CD14-positive monocyte (primary cell): ENCODE measurements around the gene ASB1. TPM values are rescaled to one million over a fixed set of nuclear protein-coding genes. Genes with fewer than 3 reads are reported as not detected.

ENCODE experiments used
- DNase-seq, 3 donors: peaks; one replicate each; pipeline ENCODE4 v3.0.0-alpha.2; 2011 to 2022
- H2AFZ ChIP-seq: 2 replicates; pipeline ENCODE4 v1.6.0; 2012; ENCODE audit warnings: mild to moderate bottlenecking, low read depth, low read length, inconsistent platforms; ENCODE audit not compliant: insufficient read depth, poor library complexity, severe bottlenecking
- H3K27ac ChIP-seq, 2 donors: 1 replicate in 1 of 2; 2 replicates in 1 of 2; pipeline ENCODE4 v1.5.1; 2012 to 2013; ENCODE audit warnings: low read length in 2 of 2, control low read depth in 1 of 2, inconsistent platforms in 1 of 2, low read depth in 1 of 2, mild to moderate bottlenecking in 1 of 2
- H3K27me3 ChIP-seq, 2 donors: one replicate each; pipeline versions ENCODE4 v1.6.0 to v1.6.1; 2011 to 2013; ENCODE audit warnings: low read length in 2 of 2; ENCODE audit not compliant: control insufficient read depth in 2 of 2, insufficient read depth in 2 of 2
- H3K36me3 ChIP-seq, 2 donors: replicated peaks in 1 of 2; 1 replicate in 1 of 2; 2 replicates in 1 of 2; pipeline versions ENCODE4 v1.5.1 to v1.6.1; 2012 to 2013; ENCODE audit warnings: low read length in 2 of 2, control low read depth in 1 of 2, inconsistent platforms in 1 of 2, mild to moderate bottlenecking in 1 of 2; ENCODE audit not compliant: insufficient read depth in 2 of 2, control insufficient read depth in 1 of 2
- H3K4me1 ChIP-seq, 2 donors: 1 replicate in 1 of 2; 2 replicates in 1 of 2; pipeline versions ENCODE4 v1.5.1 to v1.6.1; 2012 to 2013; ENCODE audit warnings: low read length in 2 of 2, control low read depth in 1 of 2, inconsistent platforms in 1 of 2, mild to moderate bottlenecking in 1 of 2, moderate library complexity in 1 of 2; ENCODE audit not compliant: insufficient read depth in 2 of 2, control insufficient read depth in 1 of 2
- H3K4me2 ChIP-seq: replicated peaks from 2 replicates; pipeline ENCODE3; 2012; ENCODE audit warnings: low read length, moderate library complexity, mild to moderate bottlenecking; ENCODE audit not compliant: poor library complexity, severe bottlenecking; ENCODE audit errors: extremely low read depth
- H3K4me3 ChIP-seq, 3 experiments: fragments of 200-600 bp in 1 of 3; sonication (generic) in 1 of 3; replicated peaks in 1 of 3; 1 replicate in 2 of 3; 2 replicates in 1 of 3; pipeline ENCODE4 v1.5.1; 2011 to 2013; ENCODE audit warnings: low read length in 3 of 3, mild to moderate bottlenecking in 3 of 3, control low read depth in 2 of 3, low read depth in 2 of 3, inconsistent platforms in 1 of 3, moderate library complexity in 1 of 3
- H3K79me2 ChIP-seq: 2 replicates; pipeline ENCODE4 v1.6.0; 2012; ENCODE audit warnings: mild to moderate bottlenecking, control low read depth, inconsistent platforms, low read length, moderate library complexity; ENCODE audit not compliant: insufficient read depth
- H3K9ac ChIP-seq: 2 replicates; pipeline ENCODE4 v1.6.0; 2017; ENCODE audit warnings: low read length, mild to moderate bottlenecking; ENCODE audit not compliant: insufficient read depth, poor library complexity, severe bottlenecking
- H3K9me3 ChIP-seq, 2 donors: replicated peaks in 1 of 2; 1 replicate in 1 of 2; 2 replicates in 1 of 2; pipeline versions ENCODE4 v1.5.1 to v1.6.1; 2012 to 2013; ENCODE audit warnings: low read length in 2 of 2, control low read depth in 1 of 2; ENCODE audit not compliant: control insufficient read depth in 1 of 2, insufficient read depth in 1 of 2
- H4K20me1 ChIP-seq: 2 replicates; pipeline ENCODE4 v1.6.0; 2012; ENCODE audit warnings: mild to moderate bottlenecking, low read length, control low read depth, moderate library complexity; ENCODE audit not compliant: insufficient read depth
- H3K27ac Mint-ChIP-seq, 7 donors: one replicate each; pipeline ENCODE4 v1.8.0; 2020; ENCODE audit warnings: mild to moderate bottlenecking in 7 of 7, mixed read lengths in 7 of 7, moderate library complexity in 6 of 7, inconsistent platforms in 2 of 7
- H3K27me3 Mint-ChIP-seq, 3 donors: one replicate each; pipeline ENCODE4 v1.8.0; 2021 to 2022; ENCODE audit warnings: low read depth in 3 of 3, mild to moderate bottlenecking in 3 of 3, mixed read lengths in 3 of 3, moderate library complexity in 3 of 3, inconsistent platforms in 1 of 3
- H3K36me3 Mint-ChIP-seq, 2 donors: one replicate each; pipeline ENCODE4 v1.8.0; 2020; ENCODE audit warnings: mixed read lengths in 2 of 2, inconsistent platforms in 1 of 2, mild to moderate bottlenecking in 1 of 2
- H3K4me1 Mint-ChIP-seq: one replicate; pipeline ENCODE4 v1.8.0; 2020; ENCODE audit warnings: mild to moderate bottlenecking, mixed read lengths
- H3K4me3 Mint-ChIP-seq, 2 donors: one replicate each; pipeline ENCODE4 v1.8.0; 2020; ENCODE audit warnings: mild to moderate bottlenecking in 2 of 2, mixed read lengths in 2 of 2, moderate library complexity in 1 of 2
- H3K9me3 Mint-ChIP-seq, 7 donors: one replicate each; pipeline ENCODE4 v1.8.0; 2020 to 2022; ENCODE audit warnings: mixed read lengths in 7 of 7, mild to moderate bottlenecking in 6 of 7, moderate library complexity in 6 of 7, inconsistent platforms in 2 of 7
- WGBS: methylation state at CpG from one replicate; pipeline ENCODE4 v1.1.5; 2013; ENCODE audit warnings: missing lambda C conversion rate; ENCODE audit not compliant: insufficient coverage; 5-methylcytosine and 5-hydroxymethylcytosine counted together
- intact Hi-C, 2 donors: fragments of 100-400 bp; cut with micrococcal nuclease; formaldehyde crosslinking; loops; one replicate each; pipeline versions ENCODE4 v1.15.0 to v1.15.1; 2023
- polyA plus RNA-seq, 3 donors: library from polyadenylated mRNA; depleted of rRNA in 1 of 3; unstranded in 2 of 3; stranded (reverse) in 1 of 3; fragments of 300-500 nt in 2 of 3; fragments of >200 nt in 1 of 3; fragmentation: Illumina TruSeq in 2 of 3; gene quantifications; 1 replicate in 2 of 3; 2 replicates in 1 of 3; pipeline ENCODE4 v1.2.3, GENCODE V29; 2012 to 2021
- TF ChIP-seq, protein P1 (sequence below): fragments of 200-600 bp; IDR thresholded peaks from one replicate; pipeline ENCODE4 v1.8.0; 2022; ENCODE audit warnings: antibody characterized with exemption, mild to moderate bottlenecking

Gene ASB1
- polyA plus RNA-seq, 3 donors = 15.1 to 22.0 (median 16.0) TPM

DNA sequence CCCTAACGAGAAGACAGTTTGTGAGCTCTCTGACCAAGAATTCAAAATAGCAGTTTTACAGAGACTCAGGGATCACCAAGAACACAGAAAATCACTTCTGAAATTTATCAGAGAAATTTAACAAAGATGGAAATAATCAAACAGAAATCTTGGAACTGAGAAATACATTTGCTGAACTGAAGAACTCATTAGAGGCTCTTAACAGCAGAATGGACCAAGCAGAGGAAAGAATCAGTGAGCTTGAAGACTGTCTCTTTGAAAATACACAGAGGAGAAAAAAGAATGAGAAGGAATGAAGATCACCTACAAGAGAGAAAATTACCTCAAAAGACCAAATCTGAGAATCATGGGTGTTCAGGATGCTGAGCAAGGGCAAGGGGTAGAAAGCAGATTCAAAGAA is 29.7 kb downstream of the ASB1 start:
- Histone ChIP-seq H3K27ac (no peak overlapping the region), H3K79me2 (no peaks in the 10 kb centered on the region), H3K36me3 (peaks cover 14 to 19% of the 10 kb centered on the region in 2 donors), H3K4me1 (no peaks in the 10 kb centered on the region), H3K4me2 (no peak overlapping the region), H2AFZ (no peak overlapping the region), H4K20me1 (peaks cover 4% of the 10 kb centered on the region), H3K4me3 (no peak overlapping the region), H3K9ac (no peak overlapping the region), H3K27me3 (no peaks in the 10 kb centered on the region), H3K9me3 (peaks cover 8 to 25% of the 10 kb centered on the region in 2 donors)
- Mint-ChIP-seq H3K27ac (no peak overlapping the region), H3K9me3 (peaks cover 21 to 30% (median 24%) of the 10 kb centered on the region in 7 donors), H3K27me3 (peaks cover 0 to 7% (median 2%) of the 10 kb centered on the region in 3 donors), H3K4me3 (no peak overlapping the region), H3K36me3 (peaks cover 13 to 19% of the 10 kb centered on the region in 2 donors), H3K4me1 (no peaks in the 10 kb centered on the region)
- TF ChIP-seq, protein P1, sequence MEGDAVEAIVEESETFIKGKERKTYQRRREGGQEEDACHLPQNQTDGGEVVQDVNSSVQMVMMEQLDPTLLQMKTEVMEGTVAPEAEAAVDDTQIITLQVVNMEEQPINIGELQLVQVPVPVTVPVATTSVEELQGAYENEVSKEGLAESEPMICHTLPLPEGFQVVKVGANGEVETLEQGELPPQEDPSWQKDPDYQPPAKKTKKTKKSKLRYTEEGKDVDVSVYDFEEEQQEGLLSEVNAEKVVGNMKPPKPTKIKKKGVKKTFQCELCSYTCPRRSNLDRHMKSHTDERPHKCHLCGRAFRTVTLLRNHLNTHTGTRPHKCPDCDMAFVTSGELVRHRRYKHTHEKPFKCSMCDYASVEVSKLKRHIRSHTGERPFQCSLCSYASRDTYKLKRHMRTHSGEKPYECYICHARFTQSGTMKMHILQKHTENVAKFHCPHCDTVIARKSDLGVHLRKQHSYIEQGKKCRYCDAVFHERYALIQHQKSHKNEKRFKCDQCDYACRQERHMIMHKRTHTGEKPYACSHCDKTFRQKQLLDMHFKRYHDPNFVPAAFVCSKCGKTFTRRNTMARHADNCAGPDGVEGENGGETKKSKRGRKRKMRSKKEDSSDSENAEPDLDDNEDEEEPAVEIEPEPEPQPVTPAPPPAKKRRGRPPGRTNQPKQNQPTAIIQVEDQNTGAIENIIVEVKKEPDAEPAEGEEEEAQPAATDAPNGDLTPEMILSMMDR = no peak
- DNase-seq = no peak
- intact Hi-C loops = no loop called here
- 83% methylated on average over 1 of the region's 1 CpG for WGBS

DNA sequence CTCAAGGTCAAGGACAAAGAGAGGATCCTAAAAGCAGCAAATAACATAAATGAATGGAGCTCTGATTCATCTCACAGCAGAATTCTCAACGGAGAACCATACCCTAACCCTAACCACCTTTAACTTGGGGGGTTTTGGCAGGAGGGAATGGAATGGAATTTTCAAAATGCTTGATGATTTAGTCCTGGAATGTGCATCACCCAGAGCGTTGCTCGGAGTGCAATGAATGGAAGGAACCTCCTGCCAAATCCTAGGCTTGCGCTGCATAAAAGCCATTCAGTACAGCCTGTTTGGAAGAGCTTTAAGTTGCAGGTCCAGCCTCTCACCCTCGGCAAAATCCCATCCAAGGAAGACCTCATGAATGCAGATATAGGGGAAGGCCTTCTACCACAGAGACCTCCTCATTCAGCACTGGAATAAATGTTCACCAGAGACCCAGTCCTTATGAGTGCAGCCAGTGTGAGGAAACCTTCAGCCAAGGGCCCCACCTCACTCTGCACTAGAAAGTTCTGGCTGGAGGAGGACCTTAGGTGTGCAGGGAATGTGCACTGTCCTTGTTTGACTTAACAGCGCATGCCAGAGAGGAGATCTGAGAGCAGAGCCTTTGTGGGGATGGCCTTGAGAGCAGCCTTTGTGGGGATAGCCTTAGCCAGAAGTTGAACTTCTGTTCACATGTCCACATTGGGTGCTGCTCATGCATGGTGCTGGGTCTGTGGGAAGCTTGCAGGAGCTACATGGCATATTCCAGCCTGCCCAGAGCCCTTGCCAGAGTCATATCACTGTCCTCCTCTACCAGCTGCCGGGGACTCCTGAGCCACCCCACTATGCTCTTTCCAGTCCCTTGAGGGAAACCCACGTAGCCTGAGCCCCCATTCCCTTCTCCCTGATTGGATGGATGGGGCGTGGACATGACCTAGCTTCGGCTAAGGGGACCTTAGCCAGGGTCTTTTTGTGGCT is 30.5 kb downstream of the ASB1 start:
- Mint-ChIP-seq H3K36me3 (peaks cover 5 to 11% of the 10 kb centered on the region in 2 donors), H3K9me3 (peaks cover 20 to 30% (median 24%) of the 10 kb centered on the region in 7 donors), H3K4me1 (no peaks in the 10 kb centered on the region), H3K27ac (no peak overlapping the region), H3K27me3 (peaks cover 0 to 7% (median 2%) of the 10 kb centered on the region in 3 donors), H3K4me3 (no peak overlapping the region)
- Histone ChIP-seq H3K9ac (no peak overlapping the region), H3K9me3 (peaks cover 8 to 25% of the 10 kb centered on the region in 2 donors), H3K4me3 (no peak overlapping the region), H2AFZ (no peak overlapping the region), H3K27ac (no peak overlapping the region), H3K79me2 (no peaks in the 10 kb centered on the region), H3K27me3 (no peaks in the 10 kb centered on the region), H3K4me2 (no peak overlapping the region), H4K20me1 (no peaks in the 10 kb centered on the region), H3K4me1 (no peaks in the 10 kb centered on the region), H3K36me3 (peaks cover 6 to 11% of the 10 kb centered on the region in 2 donors)
- 95% methylated on average over 7 of the region's 10 CpGs for WGBS
- intact Hi-C loops = no loop called here
- no peak for DNase-seq
- TF ChIP-seq, protein P1 = no peak
